GM12864 (cell line): ENCODE results near the gene NMNAT2.

ENCODE experiments used
- DNase-seq: peaks from one replicate; pipeline ENCODE4 v3.0.0-alpha.2; 2011; ENCODE audit warnings: low read depth
- H3K4me3 ChIP-seq: 2 replicates; pipeline ENCODE4 v1.5.1; 2011; ENCODE audit warnings: mild to moderate bottlenecking, low read depth, low read length, control low read depth
- CTCF ChIP-seq: IDR thresholded peaks from 2 replicates; pipeline ENCODE4 v1.5.1; 2011; ENCODE audit warnings: low read depth, mild to moderate bottlenecking, moderate library complexity, low read length, control low read depth, inconsistent platforms; ENCODE audit errors: missing control alignments

Gene NMNAT2

GRCh38 chr1:183308719-183309118, 109.5 kb downstream of the NMNAT2 start:
- no peak for DNase-seq
- no peak overlapping the region for H3K4me3 ChIP-seq
- TF ChIP-seq CTCF: no peak

- no peak for DNase-seq
- no peak overlapping the region for H3K4me3 ChIP-seq
- TF ChIP-seq CTCF: peak; percentile 47
Observed at GRCh38 chr1:183306317-183307042, 111.7 kb downstream of the NMNAT2 start.

GRCh38 chr1:183304440-183305107, 113.6 kb downstream of the NMNAT2 start:
- TF ChIP-seq CTCF: no peak
- H3K4me3 ChIP-seq: no peak overlapping the region
- no peak for DNase-seq

- no peak overlapping the region for H3K4me3 ChIP-seq
- TF ChIP-seq CTCF: no peak
- DNase-seq: no peak
Observed at GRCh38 chr1:183303901-183304300, 114.3 kb downstream of the NMNAT2 start.

GRCh38 chr1:183303323-183303645, 114.9 kb downstream of the NMNAT2 start:
- no peak overlapping the region for H3K4me3 ChIP-seq
- TF ChIP-seq CTCF: no peak
- DNase-seq: no peak

GRCh38 chr1:183302452-183303322, 115.5 kb downstream of the NMNAT2 start:
- no peak for TF ChIP-seq CTCF
- no peak overlapping the region for H3K4me3 ChIP-seq
- DNase-seq: no peak
